Activated naive CD4-positive, alpha-beta T cell treated with anti-CD3 and anti-CD28 coated beads, Interleukin-2, amount 10 ng/mL, durations not matched to agents 7 days and 5 days (primary cell): ENCODE results near the gene NFE2L3.

ENCODE experiments used
- CTCF ChIA-PET: fragments of 350-600 bp; sonication (Branson Sonifier 250); formaldehyde crosslinking; loops from one replicate; lab custom pipeline; 2021; ENCODE audit warnings: antibody characterized with exemption; lab: Charles Lee
- DNase-seq: peaks from one replicate; pipeline ENCODE4 v3.0.0-alpha.2; 2020
- H3K27ac Mint-ChIP-seq: one replicate; pipeline ENCODE4 v1.8.0; 2021; ENCODE audit warnings: mild to moderate bottlenecking, moderate library complexity, mixed read lengths
- H3K27me3 Mint-ChIP-seq: one replicate; pipeline ENCODE4 v1.8.0; 2021; ENCODE audit warnings: mild to moderate bottlenecking, mixed read lengths
- H3K36me3 Mint-ChIP-seq: one replicate; pipeline ENCODE4 v1.8.0; 2021; ENCODE audit warnings: mixed read lengths
- H3K4me1 Mint-ChIP-seq: one replicate; pipeline ENCODE4 v1.8.0; 2021; ENCODE audit warnings: mixed read lengths
- H3K4me3 Mint-ChIP-seq: one replicate; pipeline ENCODE4 v1.8.0; 2021; ENCODE audit warnings: mild to moderate bottlenecking, moderate library complexity, mixed read lengths
- H3K9me3 Mint-ChIP-seq: one replicate; pipeline ENCODE4 v1.8.0; 2021; ENCODE audit warnings: mixed read lengths

The NFE2L3 gene

DNA sequence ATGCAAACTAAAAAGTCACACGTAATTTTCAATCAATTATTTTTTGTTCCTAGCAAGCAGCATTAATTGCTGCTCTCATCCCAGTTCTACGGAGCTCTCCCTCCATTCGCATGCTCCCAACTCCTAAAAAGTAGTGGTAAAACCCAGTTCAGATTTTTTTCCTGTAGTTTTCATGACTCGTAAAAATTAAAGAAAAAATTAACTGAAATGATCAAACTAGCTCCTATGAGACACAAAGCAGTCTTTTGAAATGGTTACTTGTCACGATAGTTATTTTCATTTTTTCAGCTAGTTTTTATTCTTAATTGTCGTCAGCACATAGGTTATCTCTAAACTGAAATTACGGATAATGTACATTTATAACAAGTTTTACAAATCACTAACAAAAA lies 46.8 kb downstream of the NFE2L3 start:
- peak overlapping the region; percentile 99 for H3K4me3 Mint-ChIP-seq
- peaks cover 45% of the 10 kb centered on the region for H3K4me1 Mint-ChIP-seq
- peaks cover 15% of the 10 kb centered on the region for H3K27me3 Mint-ChIP-seq
- DNase-seq = no peak
- peak overlapping the region; percentile 100 for H3K27ac Mint-ChIP-seq
- CTCF ChIA-PET = interaction anchor here (0.6 to 5.3 kb wide), 17 partner anchors 10 to 306 kb away, joined by 3 to 52 read pairs (median 5); partner anchors contain the start of genes NFE2L3 and SNX10
- no peaks in the 10 kb centered on the region for H3K9me3 Mint-ChIP-seq
- H3K36me3 Mint-ChIP-seq = peaks cover 69% of the 10 kb centered on the region

DNA sequence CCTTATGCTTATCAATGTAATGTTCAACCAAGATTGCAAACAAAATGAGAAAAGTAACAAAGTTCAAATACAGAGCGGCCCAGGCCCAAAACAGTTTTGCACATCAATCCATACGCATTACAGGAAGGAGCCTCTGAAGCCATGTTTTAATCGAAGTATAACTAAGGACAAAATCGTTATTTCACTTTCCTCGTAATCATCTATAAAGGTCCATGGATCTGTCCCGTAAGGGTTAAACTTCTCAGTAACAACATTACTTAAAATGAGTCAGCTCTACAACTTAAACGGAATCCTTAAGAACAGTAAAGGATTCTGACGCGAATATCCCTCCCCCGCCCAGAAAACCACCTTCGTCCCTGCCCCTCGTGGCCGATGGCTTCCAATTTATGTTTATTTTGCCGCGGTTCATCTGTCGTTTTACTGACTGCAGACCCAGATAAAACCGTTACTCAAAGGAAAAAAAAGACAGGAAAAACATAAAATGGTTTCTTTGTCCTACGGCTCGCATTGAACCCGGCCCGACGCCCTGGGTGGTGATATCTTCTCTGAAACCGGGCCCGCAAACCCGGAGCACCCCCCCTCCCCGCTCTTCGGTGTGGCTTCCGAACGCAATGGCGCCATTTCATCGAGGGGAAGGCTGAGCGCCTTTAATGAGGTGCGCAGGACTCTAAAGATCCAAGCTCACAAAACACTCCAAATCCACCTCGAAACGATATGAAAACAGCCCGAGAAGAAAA lies 47.5 kb downstream of the NFE2L3 start:
- peaks cover 15% of the 10 kb centered on the region for H3K27me3 Mint-ChIP-seq
- peaks cover 68% of the 10 kb centered on the region for H3K36me3 Mint-ChIP-seq

DNA sequence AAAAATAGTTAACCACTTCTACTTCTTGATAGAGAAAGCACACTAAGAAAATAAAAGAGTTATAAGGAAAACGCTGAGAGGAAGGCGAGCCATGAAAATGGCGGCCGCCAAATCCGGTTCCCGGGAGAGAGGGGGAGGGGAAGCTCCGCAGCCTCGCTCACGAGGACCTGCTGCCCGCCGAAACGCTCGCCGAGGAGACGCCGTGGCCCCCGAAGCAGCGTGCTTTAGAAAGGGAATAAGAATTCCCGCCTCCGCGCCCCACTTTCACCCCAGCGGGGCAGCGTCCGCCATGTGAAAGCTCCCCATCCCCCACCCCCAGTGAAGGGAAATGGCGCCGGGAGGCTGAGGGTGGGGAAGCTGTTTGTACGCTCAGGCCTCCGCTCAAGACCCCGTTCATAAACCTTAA lies 48.0 kb downstream of the NFE2L3 start:
- Mint-ChIP-seq H3K27me3 (peaks cover 15% of the 10 kb centered on the region), H3K4me1 (peaks cover 44% of the 10 kb centered on the region), H3K9me3 (no peaks in the 10 kb centered on the region), H3K36me3 (peaks cover 69% of the 10 kb centered on the region), H3K4me3 (peak overlapping the region; percentile 99), H3K27ac (peak overlapping the region; percentile 100)
- DNase-seq = peak; percentile 84
- CTCF ChIA-PET = interaction anchor here (0.7 to 4.2 kb wide), 4 partner anchors 39 to 111 kb away, joined by 3 to 11 read pairs (median 4); no protein-coding TSS in a partner anchor

More for the DNA sequence above, 47.5 kb downstream of the NFE2L3 start:
- no peaks in the 10 kb centered on the region for H3K9me3 Mint-ChIP-seq
- H3K4me3 Mint-ChIP-seq = peak overlapping the region; percentile 99
- CTCF ChIA-PET = interaction anchor here (0.7 to 5.3 kb wide), 13 partner anchors 11 to 306 kb away, joined by 3 to 52 read pairs (median 5); partner anchors contain the start of gene SNX10
- peak; percentile 79 for DNase-seq
- peak overlapping the region; percentile 100 for H3K27ac Mint-ChIP-seq
- peaks cover 44% of the 10 kb centered on the region for H3K4me1 Mint-ChIP-seq

DNA sequence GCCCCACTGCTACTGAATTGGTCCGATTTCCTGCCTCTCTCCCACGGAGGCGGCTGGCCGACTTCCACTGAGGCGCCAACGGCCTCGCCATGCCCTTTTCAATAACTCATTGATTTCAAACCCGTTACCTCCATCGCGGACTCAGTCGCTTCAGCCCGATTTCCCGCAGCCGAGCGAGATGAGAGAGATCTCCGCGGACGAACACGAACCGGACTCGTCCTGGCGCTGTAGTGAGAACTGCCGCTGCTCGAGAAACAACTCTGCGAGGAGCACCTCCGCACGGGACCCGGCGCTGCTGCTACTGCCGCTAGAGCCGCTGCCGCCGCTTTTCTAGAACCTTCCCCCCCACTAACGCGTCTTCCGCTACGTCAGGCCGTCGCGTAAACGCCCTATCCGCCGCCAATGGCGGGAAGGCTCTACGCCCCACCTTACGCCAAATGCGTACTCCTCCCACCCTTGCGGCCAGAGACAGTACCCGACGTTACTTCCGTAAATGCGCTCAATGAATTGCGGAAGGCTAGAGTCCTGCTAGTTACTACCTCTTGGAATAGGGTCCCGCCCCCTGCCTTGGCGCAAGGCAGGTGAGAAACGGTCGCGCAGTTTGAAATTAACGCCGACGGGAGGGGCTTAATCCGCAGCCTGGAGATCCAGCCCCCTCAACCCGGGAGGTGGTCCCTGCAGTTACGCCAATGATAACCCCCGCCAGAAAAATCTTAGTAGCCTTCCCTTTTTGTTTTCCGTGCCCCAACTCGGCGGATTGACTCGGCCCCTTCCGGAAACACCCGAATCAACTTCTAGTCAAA lies 48.6 kb downstream of the NFE2L3 start, which contains the start of gene HNRNPA2B1:
HNRNPA2B1 (minus strand) TSS at position 303 of the 803 bp plus-strand sequence; CDS start at position 134, 169 bp downstream.
- peak; percentile 97 for DNase-seq
- Mint-ChIP-seq H3K9me3 (no peaks in the 10 kb centered on the region), H3K27me3 (peaks cover 15% of the 10 kb centered on the region), H3K4me3 (peak within 1 kb of the TSS; percentile 99), H3K36me3 (peaks cover 69% of the 10 kb centered on the region), H3K4me1 (peaks cover 44% of the 10 kb centered on the region), H3K27ac (peak within 1 kb of the TSS; percentile 100)
- CTCF ChIA-PET = interaction anchor here (0.7 to 4.2 kb wide), 6 partner anchors 39 to 165 kb away, joined by 3 to 11 read pairs (median 4); no protein-coding TSS in a partner anchor

DNA sequence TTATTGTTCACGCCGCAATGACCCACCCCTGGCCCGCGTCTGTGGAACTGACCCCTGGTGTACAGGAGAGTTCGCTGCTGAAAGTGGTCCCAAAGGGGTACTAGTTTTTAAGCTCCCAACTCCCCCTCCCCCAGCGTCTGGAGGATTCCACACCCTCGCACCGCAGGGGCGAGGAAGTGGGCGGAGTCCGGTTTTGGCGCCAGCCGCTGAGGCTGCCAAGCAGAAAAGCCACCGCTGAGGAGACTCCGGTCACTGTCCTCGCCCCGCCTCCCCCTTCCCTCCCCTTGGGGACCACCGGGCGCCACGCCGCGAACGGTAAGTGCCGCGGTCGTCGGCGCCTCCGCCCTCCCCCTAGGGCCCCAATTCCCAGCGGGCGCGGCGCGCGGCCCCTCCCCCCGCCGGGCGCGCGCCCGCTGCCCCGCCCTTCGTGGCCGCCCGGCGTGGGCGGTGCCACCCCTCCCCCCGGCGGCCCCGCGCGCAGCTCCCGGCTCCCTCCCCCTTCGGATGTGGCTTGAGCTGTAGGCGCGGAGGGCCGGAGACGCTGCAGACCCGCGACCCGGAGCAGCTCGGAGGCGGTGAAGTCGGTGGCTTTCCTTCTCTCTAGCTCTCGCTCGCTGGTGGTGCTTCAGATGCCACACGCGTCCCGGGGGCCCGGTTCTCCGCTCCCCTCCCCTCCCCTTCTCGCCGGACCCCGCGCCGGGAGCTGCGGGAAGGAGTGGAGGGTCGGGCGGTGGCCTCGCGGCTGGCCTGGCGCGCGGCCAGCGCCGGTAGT lies 49.4 kb downstream of the NFE2L3 start, which contains the start of gene CBX3:
CBX3 (plus strand) TSS at position 499 of the 772 bp plus-strand sequence. CDS start 1,254 bp downstream, outside the sequence.
- Mint-ChIP-seq H3K27me3 (peaks cover 15% of the 10 kb centered on the region), H3K36me3 (peaks cover 67% of the 10 kb centered on the region), H3K27ac (peak within 1 kb of the TSS; percentile 100), H3K4me1 (peaks cover 44% of the 10 kb centered on the region), H3K4me3 (peak within 1 kb of the TSS; percentile 99), H3K9me3 (no peaks in the 10 kb centered on the region)
- DNase-seq = peak; percentile 94
- CTCF ChIA-PET = interaction anchor here (0.8 to 2.4 kb wide), 5 partner anchors 12 to 168 kb away, joined by 3 to 6 read pairs (median 4); no protein-coding TSS in a partner anchor

DNA sequence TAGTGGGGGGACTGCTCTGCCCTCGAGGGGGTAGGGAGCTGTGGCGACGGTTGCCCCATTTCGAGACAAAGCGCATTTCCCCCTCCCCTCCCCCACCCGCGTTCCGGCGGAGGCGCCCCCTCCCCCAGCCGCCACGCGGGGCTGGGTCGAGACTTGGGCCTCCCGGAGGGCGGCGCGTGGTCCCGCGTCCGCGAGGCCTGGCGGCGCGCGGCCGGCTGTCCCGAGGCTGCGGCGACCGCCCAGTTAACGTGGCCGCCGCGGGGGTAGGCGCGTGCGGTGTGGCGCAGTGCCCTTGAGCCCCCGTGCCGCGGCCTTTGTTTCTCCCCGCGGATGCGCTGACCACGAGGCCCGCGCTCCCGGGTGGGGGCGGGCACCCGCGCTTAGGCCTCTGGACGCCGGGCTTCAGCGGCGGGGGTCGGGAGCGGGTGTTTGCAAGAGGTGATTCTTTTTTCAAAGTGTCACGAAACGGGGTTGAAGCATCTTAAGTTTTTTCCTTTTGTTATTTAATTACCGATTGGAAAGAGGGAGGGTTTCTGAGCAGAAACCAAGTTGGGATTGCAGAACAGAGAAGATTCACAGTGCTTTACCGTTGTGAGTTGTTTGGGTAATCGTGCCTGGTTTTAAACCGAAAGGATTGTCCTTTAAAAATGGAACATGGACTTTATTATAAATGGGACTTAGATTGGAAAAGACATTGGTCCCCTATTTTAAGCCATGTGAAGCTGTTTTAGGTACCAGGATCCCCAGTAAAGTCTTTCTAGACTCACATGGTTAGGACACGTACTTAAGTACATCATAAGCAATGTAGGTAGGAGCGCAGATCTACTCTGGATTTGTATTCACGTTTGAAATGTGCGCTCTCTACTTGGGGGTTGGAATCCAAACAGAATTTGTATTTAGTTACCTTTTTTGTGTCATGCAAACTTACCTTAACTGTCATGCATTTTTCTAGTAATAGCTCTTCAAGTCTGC lies 50.3 kb downstream of the NFE2L3 start:
- Mint-ChIP-seq H3K27ac (peak overlapping the region; percentile 94), H3K9me3 (no peaks in the 10 kb centered on the region), H3K36me3 (peaks cover 66% of the 10 kb centered on the region), H3K4me1 (peaks cover 42% of the 10 kb centered on the region), H3K27me3 (peaks cover 15% of the 10 kb centered on the region), H3K4me3 (peak overlapping the region; percentile 89)
- DNase-seq = peak; percentile 70
- CTCF ChIA-PET = interaction anchor here (0.8 to 1.0 kb wide), 4 partner anchors 12 to 167 kb away, joined by 3 to 5 read pairs (median 3); no protein-coding TSS in a partner anchor

DNA sequence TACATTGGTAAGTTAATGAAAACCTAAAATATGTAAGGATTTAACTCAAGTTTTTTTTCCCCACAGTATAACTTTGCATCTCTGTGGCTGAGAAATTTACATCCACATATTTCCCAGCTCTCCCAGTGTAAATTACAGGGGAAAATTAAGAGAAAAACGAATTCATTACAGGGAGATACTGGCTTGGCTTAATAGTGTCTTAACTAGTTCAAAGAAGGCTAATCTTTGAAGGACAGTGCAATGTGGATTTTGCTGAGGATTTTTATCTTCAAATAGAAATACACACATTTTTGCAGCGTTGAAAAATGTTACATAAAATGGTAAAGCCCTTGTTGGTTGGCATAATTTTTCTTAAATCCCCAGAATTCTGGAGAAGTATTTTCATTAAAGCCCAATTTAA lies 51.0 kb downstream of the NFE2L3 start:
- Mint-ChIP-seq H3K4me3 (peak overlapping the region; percentile 89), H3K27ac (peak overlapping the region; percentile 94), H3K27me3 (peaks cover 15% of the 10 kb centered on the region), H3K4me1 (peaks cover 42% of the 10 kb centered on the region), H3K9me3 (no peaks in the 10 kb centered on the region), H3K36me3 (peaks cover 65% of the 10 kb centered on the region)
- CTCF ChIA-PET = interaction anchor here (0.9 kb wide), 1 partner anchor 11 kb away, joined by 3 read pairs; no protein-coding TSS in a partner anchor
- no peak for DNase-seq

DNA sequence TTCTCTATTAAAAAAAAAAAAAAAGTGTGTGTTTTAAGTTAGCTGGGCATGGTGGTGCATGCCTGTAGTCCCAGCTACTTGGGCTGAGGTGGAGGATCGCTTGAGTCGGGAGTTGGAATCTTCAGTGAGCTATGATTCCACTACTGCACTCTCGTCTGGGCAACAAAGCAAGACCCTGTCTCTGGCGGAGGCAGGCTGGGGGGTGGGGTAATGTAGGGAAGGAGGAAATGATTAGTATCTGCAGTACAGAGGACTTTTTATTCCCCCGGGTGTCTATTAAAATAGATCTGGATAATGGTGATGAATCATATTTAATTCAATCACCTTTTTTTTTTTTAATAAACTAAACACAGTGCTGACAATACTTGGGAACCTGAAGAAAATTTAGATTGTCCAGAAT lies 56.0 kb downstream of the NFE2L3 start:
- Mint-ChIP-seq H3K4me3 (no peak overlapping the region), H3K9me3 (no peaks in the 10 kb centered on the region), H3K27me3 (no peaks in the 10 kb centered on the region), H3K4me1 (peaks cover 54% of the 10 kb centered on the region), H3K27ac (no peak overlapping the region), H3K36me3 (peaks cover 72% of the 10 kb centered on the region)
- CTCF ChIA-PET = no interaction called here
- no peak for DNase-seq

DNA sequence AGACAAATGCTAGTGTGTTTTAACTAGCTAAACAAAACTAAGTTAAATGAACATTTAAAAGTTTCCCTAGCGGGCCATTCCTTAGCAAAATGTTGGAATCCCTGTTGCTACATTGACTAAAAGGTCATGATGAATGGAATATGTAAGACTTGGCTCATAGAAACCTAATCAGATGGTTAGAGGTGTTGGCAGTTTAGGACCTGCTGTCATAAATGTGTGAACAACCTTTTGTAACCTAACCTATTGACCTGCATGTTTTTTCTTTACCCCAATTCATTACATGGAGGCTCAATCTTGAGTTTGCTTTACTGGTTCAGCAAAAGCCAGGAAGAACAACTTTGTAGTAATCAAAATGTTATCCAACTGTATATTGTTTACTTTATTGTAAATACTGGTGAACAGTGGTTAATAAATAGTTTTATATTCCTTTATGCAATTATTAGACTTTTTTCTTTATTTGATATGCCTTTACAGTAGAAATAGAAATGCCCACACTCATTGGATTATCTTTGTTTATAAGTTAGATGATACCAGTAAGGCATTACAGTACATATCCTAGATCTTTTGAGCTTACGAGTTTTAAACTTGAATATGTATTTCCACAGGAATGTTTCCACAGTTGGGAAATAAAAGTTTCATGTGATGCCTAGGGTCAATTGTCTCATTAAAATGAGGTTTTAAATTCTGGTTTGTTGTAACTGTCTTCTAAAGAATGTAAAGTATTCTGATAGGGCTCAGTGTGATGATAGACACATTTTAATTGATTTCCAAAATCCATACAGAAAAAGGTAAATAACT lies 61.1 kb downstream of the NFE2L3 start:
- CTCF ChIA-PET = interaction anchor here (1.3 to 1.8 kb wide), 3 partner anchors 9 to 157 kb away, joined by 3 to 4 read pairs (median 3); no protein-coding TSS in a partner anchor
- Mint-ChIP-seq H3K4me1 (peaks cover 14% of the 10 kb centered on the region), H3K4me3 (no peak overlapping the region), H3K9me3 (no peaks in the 10 kb centered on the region), H3K27ac (no peak overlapping the region), H3K36me3 (peaks cover 40% of the 10 kb centered on the region), H3K27me3 (no peaks in the 10 kb centered on the region)
- no peak for DNase-seq

DNA sequence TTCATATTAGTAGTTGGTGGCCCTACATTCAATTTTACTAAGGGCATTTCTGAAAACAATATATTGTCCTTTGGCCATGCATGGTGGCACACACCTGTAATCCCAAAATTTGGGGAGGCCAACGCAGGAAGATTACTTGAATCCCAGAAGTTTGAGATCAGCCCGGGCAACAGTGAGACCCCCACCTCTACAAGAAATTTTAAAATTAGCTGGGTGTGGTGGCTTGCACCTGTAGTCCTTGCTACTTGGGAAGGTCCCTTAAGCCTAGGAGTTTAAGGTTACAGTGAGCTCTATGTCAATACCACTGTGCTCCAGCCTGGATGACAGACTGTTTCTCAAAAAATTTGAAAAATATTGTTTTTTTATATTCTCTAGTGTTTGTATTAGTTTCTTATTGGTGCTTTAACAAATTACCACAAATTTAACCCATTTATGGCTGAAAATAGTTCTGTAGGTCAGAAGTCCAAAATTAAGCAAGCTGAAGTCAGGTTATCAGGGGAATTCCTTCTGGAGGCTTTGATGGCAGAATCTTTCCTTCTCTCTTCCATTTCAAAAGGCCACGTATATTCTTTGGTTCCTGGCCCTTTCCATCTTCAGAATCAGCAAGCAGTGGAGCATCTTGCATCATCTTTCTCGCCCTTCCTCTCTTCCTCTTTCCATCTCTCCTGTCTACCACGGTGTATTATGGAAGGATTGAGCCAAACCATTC lies 62.0 kb downstream of the NFE2L3 start:
- Mint-ChIP-seq H3K4me1 (peaks cover 14% of the 10 kb centered on the region), H3K27ac (no peak overlapping the region), H3K9me3 (no peaks in the 10 kb centered on the region), H3K36me3 (peaks cover 39% of the 10 kb centered on the region), H3K4me3 (no peak overlapping the region), H3K27me3 (no peaks in the 10 kb centered on the region)
- no peak for DNase-seq
- CTCF ChIA-PET = interaction anchor here (1.3 to 1.8 kb wide), 3 partner anchors 9 to 156 kb away, joined by 3 to 4 read pairs (median 3); no protein-coding TSS in a partner anchor

DNA sequence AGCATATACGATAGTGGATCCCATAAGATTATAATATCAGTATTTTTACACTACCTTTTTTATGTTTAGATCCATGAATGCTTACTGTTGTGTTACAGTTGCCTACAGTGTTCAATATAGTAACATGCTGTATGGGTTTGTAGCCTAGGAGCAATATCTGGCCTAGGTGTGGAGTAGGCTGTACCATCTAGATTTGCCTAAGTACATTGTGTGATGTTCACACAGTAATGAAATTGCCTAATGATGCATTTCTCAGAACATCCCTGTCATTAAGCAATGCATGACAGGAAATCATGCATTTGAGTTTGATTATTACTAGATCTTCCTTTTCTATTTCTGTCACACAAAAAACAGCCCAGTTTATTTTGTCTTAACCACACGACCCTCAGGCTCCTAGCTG lies 64.1 kb downstream of the NFE2L3 start:
- no peaks in the 10 kb centered on the region for H3K9me3 Mint-ChIP-seq
- peaks cover 24% of the 10 kb centered on the region for H3K36me3 Mint-ChIP-seq
- CTCF ChIA-PET = no interaction called here
- no peak overlapping the region for H3K27ac Mint-ChIP-seq
- H3K4me3 Mint-ChIP-seq = no peak overlapping the region
- H3K4me1 Mint-ChIP-seq = peaks cover 5% of the 10 kb centered on the region
- no peaks in the 10 kb centered on the region for H3K27me3 Mint-ChIP-seq
- no peak for DNase-seq
